ENCODE results near the gene CDC25A. TPM values are rescaled to one million over a fixed set of nuclear protein-coding genes. Genes with fewer than 3 reads are reported as not detected.
"Not testable (repeated sequence)": the region's sequence is repeated elsewhere in the genome, so short reads cannot be mapped to it uniquely, and the experiment has no call there.

The CDC25A gene
- total RNA-seq, 1 donor from 2014 or later: 51.8 TPM

DNA sequence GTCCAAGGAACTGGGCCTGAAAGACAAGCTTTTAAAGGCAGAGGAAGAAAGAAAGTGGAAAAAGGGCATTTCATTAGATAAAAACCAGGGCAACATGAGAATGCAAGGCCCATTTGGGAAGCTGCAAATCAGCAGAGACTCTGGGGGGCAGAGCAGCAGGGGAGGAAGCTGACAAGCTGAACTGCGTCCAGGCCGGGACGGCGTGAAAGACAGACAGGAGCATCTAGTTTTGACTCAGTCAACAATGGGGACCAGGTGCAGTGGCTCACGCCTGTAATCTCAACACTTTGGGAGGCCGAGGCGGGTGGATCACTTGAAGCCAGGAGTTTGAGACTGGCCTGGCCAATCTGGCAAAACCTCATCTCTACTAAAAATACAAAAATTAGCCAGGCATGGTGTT, 69.9 kb downstream of the CDC25A start:
- Histone ChIP-seq H3F3A (ENCODE audit: low read depth) (peaks cover 14% of the 10 kb centered on the region), H3K27ac (peak overlapping the region; percentile 80), H3K9me3 (ENCODE audit: low read depth) (no peaks in the 10 kb centered on the region), H3K79me2 (ENCODE audit: low read depth) (no peaks in the 10 kb centered on the region), H3K36me3 (no peaks in the 10 kb centered on the region), H3K4me3 (no peak overlapping the region), H3K4me2 (peak overlapping the region; percentile 38), H4K20me1 (ENCODE audit: low read depth) (no peaks in the 10 kb centered on the region), H3K4me1 (peaks cover 18% of the 10 kb centered on the region), H3K27me3 (no peaks in the 10 kb centered on the region), H3K9ac (no peak overlapping the region), H2AFZ (replicated peaks) (peak overlapping the region; percentile 90)
- Mint-ChIP-seq H3K36me3 (no peaks in the 10 kb centered on the region), H3K27me3 (ENCODE audit: insufficient read depth, low read depth) (peaks cover 3% of the 10 kb centered on the region), H3K27ac (peak overlapping the region; percentile 72), H3K4me3 (no peak overlapping the region), H3K4me1 (peaks cover 5% of the 10 kb centered on the region), H3K9me3 (no peaks in the 10 kb centered on the region)
- DNase-seq (ENCODE audit: low spot score): peak; percentile 51
- TF ChIP-seq, protein P1, sequence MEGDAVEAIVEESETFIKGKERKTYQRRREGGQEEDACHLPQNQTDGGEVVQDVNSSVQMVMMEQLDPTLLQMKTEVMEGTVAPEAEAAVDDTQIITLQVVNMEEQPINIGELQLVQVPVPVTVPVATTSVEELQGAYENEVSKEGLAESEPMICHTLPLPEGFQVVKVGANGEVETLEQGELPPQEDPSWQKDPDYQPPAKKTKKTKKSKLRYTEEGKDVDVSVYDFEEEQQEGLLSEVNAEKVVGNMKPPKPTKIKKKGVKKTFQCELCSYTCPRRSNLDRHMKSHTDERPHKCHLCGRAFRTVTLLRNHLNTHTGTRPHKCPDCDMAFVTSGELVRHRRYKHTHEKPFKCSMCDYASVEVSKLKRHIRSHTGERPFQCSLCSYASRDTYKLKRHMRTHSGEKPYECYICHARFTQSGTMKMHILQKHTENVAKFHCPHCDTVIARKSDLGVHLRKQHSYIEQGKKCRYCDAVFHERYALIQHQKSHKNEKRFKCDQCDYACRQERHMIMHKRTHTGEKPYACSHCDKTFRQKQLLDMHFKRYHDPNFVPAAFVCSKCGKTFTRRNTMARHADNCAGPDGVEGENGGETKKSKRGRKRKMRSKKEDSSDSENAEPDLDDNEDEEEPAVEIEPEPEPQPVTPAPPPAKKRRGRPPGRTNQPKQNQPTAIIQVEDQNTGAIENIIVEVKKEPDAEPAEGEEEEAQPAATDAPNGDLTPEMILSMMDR (IDR thresholded peaks at IDR 0.05): no peak
- TF ChIP-seq EZH2 (IDR thresholded peaks at IDR 0.05) (no peak), EZH2phosphoT487 (IDR thresholded peaks at IDR 0.05) (no peak)

DNA sequence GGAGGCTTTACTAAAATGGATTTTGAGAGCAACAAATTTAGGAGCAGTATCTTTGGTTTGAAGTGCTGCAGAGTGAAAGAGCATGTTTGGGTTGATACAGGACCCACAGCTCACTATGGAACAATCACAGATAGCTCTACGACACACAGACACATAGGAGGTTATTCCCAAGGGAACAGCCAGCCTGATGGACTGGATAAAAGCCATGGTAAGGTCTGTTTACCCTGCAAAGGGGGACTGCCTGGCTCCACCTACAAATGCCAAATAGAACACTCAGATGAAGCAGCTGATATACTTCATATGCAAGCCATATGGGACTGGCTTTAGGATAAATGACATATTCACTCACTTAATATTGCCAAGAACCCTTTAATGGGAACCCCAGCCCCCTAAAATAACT, 75.4 kb downstream of the CDC25A start:
- H3K27ac Mint-ChIP-seq: no peak overlapping the region
- DNase-seq (ENCODE audit: low spot score): no peak

DNA sequence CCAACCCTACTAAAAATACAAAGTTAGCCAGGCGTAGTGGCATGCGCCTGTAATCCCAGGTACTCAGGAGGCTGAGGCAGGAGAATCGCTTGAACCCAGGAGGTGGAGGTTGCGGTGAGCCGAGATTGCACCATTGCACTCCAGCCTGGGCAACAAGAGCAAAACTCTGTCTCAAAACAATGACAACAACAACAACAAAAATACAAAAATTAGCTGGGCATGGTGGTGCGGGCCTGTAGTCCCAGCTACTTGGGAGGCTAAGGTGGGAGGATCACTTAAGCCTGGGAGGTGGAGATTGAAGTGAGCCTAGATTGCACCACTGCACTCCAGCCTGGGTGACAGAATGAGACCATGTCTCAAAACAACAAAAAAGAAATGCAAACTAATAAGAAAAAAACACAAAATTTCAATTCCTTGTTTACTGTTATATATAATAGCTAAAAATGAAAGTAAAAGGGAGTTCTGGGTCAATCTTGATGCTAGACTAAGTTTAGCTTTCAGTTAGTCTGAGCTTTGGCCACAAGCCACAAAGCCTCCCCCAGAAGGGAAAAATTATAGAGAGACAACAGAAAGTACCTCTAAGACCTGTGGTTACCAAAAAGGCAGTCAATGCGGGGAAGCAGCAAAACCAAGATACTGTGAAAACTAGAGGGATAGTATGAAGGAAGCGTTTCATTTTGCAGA, 76.0 kb downstream of the CDC25A start:
- H2AFZ ChIP-seq (replicated peaks); H3K4me2 ChIP-seq: not testable (repeated sequence)

More for the DNA sequence above, 75.4 kb downstream of the CDC25A start:
- H3K27me3 Mint-ChIP-seq (ENCODE audit: insufficient read depth, low read depth): peaks cover 6% of the 10 kb centered on the region
- no peak overlapping the region for H3K4me3 Mint-ChIP-seq
- Histone ChIP-seq H3K4me1 (peaks cover 11% of the 10 kb centered on the region), H3K4me3 (no peak overlapping the region), H3K9ac (no peak overlapping the region), H3K27ac (no peak overlapping the region), H3K36me3 (no peaks in the 10 kb centered on the region), H4K20me1 (ENCODE audit: low read depth) (no peaks in the 10 kb centered on the region), H3K4me2 (no peak overlapping the region), H2AFZ (replicated peaks) (no peak overlapping the region), H3K9me3 (ENCODE audit: low read depth) (no peaks in the 10 kb centered on the region), H3F3A (ENCODE audit: low read depth) (peaks cover 3% of the 10 kb centered on the region), H3K79me2 (ENCODE audit: low read depth) (no peaks in the 10 kb centered on the region), H3K27me3 (no peaks in the 10 kb centered on the region)
- TF ChIP-seq EZH2 (IDR thresholded peaks at IDR 0.05) (no peak), EZH2phosphoT487 (IDR thresholded peaks at IDR 0.05) (no peak)
- TF ChIP-seq, protein P1 (IDR thresholded peaks at IDR 0.05): no peak
- H3K36me3 Mint-ChIP-seq: no peaks in the 10 kb centered on the region
- H3K9me3 Mint-ChIP-seq: no peaks in the 10 kb centered on the region
- no peaks in the 10 kb centered on the region for H3K4me1 Mint-ChIP-seq

DNA sequence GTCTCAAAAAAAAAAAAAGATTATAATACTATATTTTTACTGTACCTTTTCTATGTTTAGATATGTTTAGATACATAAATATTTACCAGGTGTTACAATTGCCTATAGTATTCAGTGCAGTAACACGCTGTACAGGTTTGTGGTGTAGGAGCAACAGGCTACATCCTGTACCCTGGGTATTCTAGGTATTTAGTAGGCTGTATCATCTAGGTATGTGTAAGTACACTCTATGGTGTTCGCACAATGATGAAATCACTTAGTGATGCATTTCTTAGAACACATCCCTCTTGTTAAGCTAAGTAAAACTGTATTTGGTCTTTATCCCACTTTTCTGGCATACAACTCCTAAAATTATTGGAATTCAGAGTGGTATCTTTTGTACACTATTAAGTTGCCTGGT, 77.8 kb downstream of the CDC25A start:
- H3K27me3 ChIP-seq: no peaks in the 10 kb centered on the region
- no peaks in the 10 kb centered on the region for H4K20me1 ChIP-seq (ENCODE audit: low read depth)
- Mint-ChIP-seq H3K27ac (no peak overlapping the region), H3K4me3 (no peak overlapping the region), H3K9me3 (no peaks in the 10 kb centered on the region), H3K4me1 (no peaks in the 10 kb centered on the region), H3K27me3 (ENCODE audit: insufficient read depth, low read depth) (peaks cover 6% of the 10 kb centered on the region), H3K36me3 (no peaks in the 10 kb centered on the region)
- H2AFZ ChIP-seq (replicated peaks): no peak overlapping the region
- TF ChIP-seq, protein P1 (IDR thresholded peaks at IDR 0.05): no peak
- TF ChIP-seq EZH2 (IDR thresholded peaks at IDR 0.05) (no peak), EZH2phosphoT487 (IDR thresholded peaks at IDR 0.05) (no peak)
- no peak overlapping the region for H3K27ac ChIP-seq
- no peak for DNase-seq (ENCODE audit: low spot score)
- no peaks in the 10 kb centered on the region for H3K9me3 ChIP-seq (ENCODE audit: low read depth)
- H3K4me3 ChIP-seq: no peak overlapping the region
- peaks cover 3% of the 10 kb centered on the region for H3F3A ChIP-seq (ENCODE audit: low read depth)
- H3K4me2 ChIP-seq: no peak overlapping the region
- no peaks in the 10 kb centered on the region for H3K4me1 ChIP-seq
- H3K36me3 ChIP-seq: no peaks in the 10 kb centered on the region
- no peaks in the 10 kb centered on the region for H3K79me2 ChIP-seq (ENCODE audit: low read depth)
- no peak overlapping the region for H3K9ac ChIP-seq

More for the DNA sequence above, 76.0 kb downstream of the CDC25A start:
- not testable (repeated sequence) for H3K27me3 Mint-ChIP-seq (ENCODE audit: insufficient read depth, low read depth); H3K27ac ChIP-seq; H3K27ac Mint-ChIP-seq; H3K4me3 ChIP-seq; H3K4me3 Mint-ChIP-seq; H3K9me3 Mint-ChIP-seq; H3K36me3 ChIP-seq; H3K4me1 Mint-ChIP-seq; H3K27me3 ChIP-seq; H3K9ac ChIP-seq; H3K79me2 ChIP-seq (ENCODE audit: low read depth); H3K36me3 Mint-ChIP-seq; H3K9me3 ChIP-seq (ENCODE audit: low read depth); DNase-seq (ENCODE audit: low spot score); H3F3A ChIP-seq (ENCODE audit: low read depth); H4K20me1 ChIP-seq (ENCODE audit: low read depth); H3K4me1 ChIP-seq

Measured in neural progenitor cell (in vitro differentiated cells).